ENCODE measurements around the gene ABCF3. TPM values are rescaled to one million over a fixed set of nuclear protein-coding genes. Genes with fewer than 3 reads are reported as not detected.
"Not testable (repeated sequence)": the region's sequence is repeated elsewhere in the genome, so short reads cannot be mapped to it uniquely, and the experiment has no call there.

Gene ABCF3
- total and polyA plus RNA-seq, 2 donors, result 25.0 to 60.6 TPM

- not testable (repeated sequence) for H3K9me3 ChIP-seq (ENCODE audit: control insufficient read depth in 2 of 2, insufficient read depth in 1 of 2, low read length in 1 of 2); DNase-seq (ENCODE audit: low read depth in 6 of 9, low spot score in 9 of 9); H3K4me3 ChIP-seq (ENCODE audit: low read length in 2 of 2); H3K27ac ChIP-seq (ENCODE audit: low read depth in 1 of 2, low read length in 1 of 2); H3K27me3 ChIP-seq (ENCODE audit: control insufficient read depth in 2 of 2, insufficient read depth in 1 of 2, low read length in 1 of 2); H3K4me1 ChIP-seq (ENCODE audit: control insufficient read depth in 2 of 2, insufficient read depth in 2 of 2, low read length in 2 of 2)
- H3K36me3 ChIP-seq (ENCODE audit: control insufficient read depth in 2 of 2, insufficient read depth in 2 of 2, low read length in 1 of 2), result peaks cover 15 to 33% of the 10 kb centered on the region in 2 donors
- 89% methylated on average over 8 of the region's 8 CpGs for WGBS
These were observed 23.4 kb upstream of the ABCF3 start for GRCh38 chr3:184162571-184163070.

DNA sequence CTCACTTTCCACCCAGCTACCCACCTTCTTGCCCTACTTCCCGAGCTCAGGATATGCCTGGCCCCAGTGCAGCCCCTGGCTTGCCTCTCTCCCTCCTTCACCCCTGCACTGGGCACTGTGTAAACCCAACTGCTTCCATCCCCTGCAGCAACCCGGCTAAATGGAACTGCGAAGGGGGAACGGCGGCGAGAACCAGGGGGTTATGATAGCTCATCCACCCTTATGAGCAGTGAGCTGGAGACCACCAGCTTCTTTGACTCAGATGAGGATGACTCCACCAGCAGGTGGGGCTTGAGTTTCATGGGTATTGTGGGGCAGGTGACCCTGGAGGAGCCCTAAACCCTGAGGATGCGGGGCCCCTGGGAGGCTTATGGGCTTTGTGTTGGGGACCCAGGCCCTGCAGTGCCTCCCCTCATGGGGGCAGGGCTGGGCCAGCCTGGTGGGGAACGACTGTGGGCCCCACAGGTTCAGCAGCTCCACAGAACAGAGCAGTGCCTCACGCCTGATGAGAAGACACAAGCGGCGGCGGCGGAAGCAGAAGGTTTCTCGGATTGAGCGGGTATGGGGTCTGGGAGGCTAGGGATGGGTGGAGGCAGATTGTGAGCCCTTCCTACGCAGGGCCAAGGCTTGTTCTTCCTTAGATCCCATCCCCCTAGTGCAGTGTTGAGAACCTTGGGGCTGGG, 21.2 kb upstream of the ABCF3 start:
- 98% methylated on average over 16 of the region's 16 CpGs for whole genome bisulfite sequencing
- H3K4me1 ChIP-seq (ENCODE audit: control insufficient read depth in 2 of 2, insufficient read depth in 2 of 2, low read length in 2 of 2), result no peaks in the 10 kb centered on the region
- no peak overlapping the region for H3K4me3 ChIP-seq (ENCODE audit: low read length in 2 of 2)
- DNase-seq (ENCODE audit: low read depth in 6 of 9, low spot score in 9 of 9), result no peak
- no peak overlapping the region for H3K27ac ChIP-seq (ENCODE audit: low read depth in 1 of 2, low read length in 1 of 2)
- peaks cover 22 to 48% of the 10 kb centered on the region in 2 donors for H3K36me3 ChIP-seq (ENCODE audit: control insufficient read depth in 2 of 2, insufficient read depth in 2 of 2, low read length in 1 of 2)
- no peaks in the 10 kb centered on the region for H3K27me3 ChIP-seq (ENCODE audit: control insufficient read depth in 2 of 2, insufficient read depth in 1 of 2, low read length in 1 of 2)
- H3K9me3 ChIP-seq (ENCODE audit: control insufficient read depth in 2 of 2, insufficient read depth in 1 of 2, low read length in 1 of 2), result no peaks in the 10 kb centered on the region

DNA sequence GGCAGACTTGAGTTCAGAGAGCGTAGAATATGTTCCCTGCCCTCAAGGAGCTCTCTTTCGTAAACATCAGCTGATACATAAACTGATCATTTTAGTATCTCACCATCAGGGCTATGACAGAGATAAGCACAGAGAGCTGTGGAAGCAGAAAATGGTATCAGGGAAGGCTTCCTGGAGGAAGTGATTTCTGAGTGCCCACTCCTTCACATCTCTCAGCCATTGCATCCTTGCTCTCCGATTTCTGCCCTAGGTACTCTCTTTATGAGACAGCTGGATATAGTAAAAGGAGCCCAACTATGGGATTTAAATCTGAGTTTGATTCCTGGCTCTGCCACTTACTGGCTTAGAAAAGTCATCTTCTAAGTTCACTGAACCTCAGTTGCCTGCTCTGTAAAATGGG, 20.5 kb upstream of the ABCF3 start:
- no peak for DNase-seq (ENCODE audit: low read depth in 6 of 9, low spot score in 9 of 9)
- no peak overlapping the region for H3K4me3 ChIP-seq (ENCODE audit: low read length in 2 of 2)
- no peaks in the 10 kb centered on the region for H3K27me3 ChIP-seq (ENCODE audit: control insufficient read depth in 2 of 2, insufficient read depth in 1 of 2, low read length in 1 of 2)
- no peak overlapping the region for H3K27ac ChIP-seq (ENCODE audit: low read depth in 1 of 2, low read length in 1 of 2)
- no peaks in the 10 kb centered on the region for H3K9me3 ChIP-seq (ENCODE audit: control insufficient read depth in 2 of 2, insufficient read depth in 1 of 2, low read length in 1 of 2)
- H3K4me1 ChIP-seq (ENCODE audit: control insufficient read depth in 2 of 2, insufficient read depth in 2 of 2, low read length in 2 of 2), result no peaks in the 10 kb centered on the region
- peaks cover 22 to 56% of the 10 kb centered on the region in 2 donors for H3K36me3 ChIP-seq (ENCODE audit: control insufficient read depth in 2 of 2, insufficient read depth in 2 of 2, low read length in 1 of 2)
- 97% methylated on average over 3 of the region's 3 CpGs for WGBS

DNA sequence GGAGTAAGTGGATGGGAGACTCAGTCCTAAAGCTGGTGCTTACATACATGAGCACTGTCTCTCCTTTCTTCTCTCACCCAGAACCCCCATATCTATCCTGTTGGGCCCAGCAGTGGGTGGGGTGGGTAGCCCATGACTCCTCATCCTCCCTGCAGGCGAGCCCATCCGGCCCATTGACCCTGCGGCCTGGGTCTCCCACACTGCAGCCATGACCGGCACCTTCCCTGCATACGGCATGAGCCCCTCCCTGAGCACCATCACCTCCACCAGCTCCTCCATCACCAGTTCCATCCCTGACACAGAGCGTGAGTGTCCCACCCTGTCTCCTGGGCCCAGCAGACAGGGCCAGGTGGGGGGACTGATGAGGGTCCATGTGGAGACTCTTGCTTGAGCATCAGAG, 19.3 kb upstream of the ABCF3 start:
- Histone ChIP-seq H3K9me3 (ENCODE audit: control insufficient read depth in 2 of 2, insufficient read depth in 1 of 2, low read length in 1 of 2) (no peaks in the 10 kb centered on the region), H3K27ac (ENCODE audit: low read depth in 1 of 2, low read length in 1 of 2) (no peak overlapping the region), H3K4me1 (ENCODE audit: control insufficient read depth in 2 of 2, insufficient read depth in 2 of 2, low read length in 2 of 2) (no peaks in the 10 kb centered on the region), H3K36me3 (ENCODE audit: control insufficient read depth in 2 of 2, insufficient read depth in 2 of 2, low read length in 1 of 2) (peaks cover 22 to 67% of the 10 kb centered on the region in 2 donors), H3K27me3 (ENCODE audit: control insufficient read depth in 2 of 2, insufficient read depth in 1 of 2, low read length in 1 of 2) (no peaks in the 10 kb centered on the region), H3K4me3 (ENCODE audit: low read length in 2 of 2) (no peak overlapping the region)
- WGBS, result over 99% methylated on average over 6 of the region's 6 CpGs
- DNase-seq (ENCODE audit: low read depth in 6 of 9, low spot score in 9 of 9), result no peak

- DNase-seq (ENCODE audit: low read depth in 6 of 9, low spot score in 9 of 9), result no peak
- no peaks in the 10 kb centered on the region for H3K9me3 ChIP-seq (ENCODE audit: control insufficient read depth in 2 of 2, insufficient read depth in 1 of 2, low read length in 1 of 2)
- H3K27ac ChIP-seq (ENCODE audit: low read depth in 1 of 2, low read length in 1 of 2), result no peak overlapping the region
- no peak overlapping the region for H3K4me3 ChIP-seq (ENCODE audit: low read length in 2 of 2)
- H3K36me3 ChIP-seq (ENCODE audit: control insufficient read depth in 2 of 2, insufficient read depth in 2 of 2, low read length in 1 of 2), result peaks cover 25 to 71% of the 10 kb centered on the region in 2 donors
- no peaks in the 10 kb centered on the region for H3K4me1 ChIP-seq (ENCODE audit: control insufficient read depth in 2 of 2, insufficient read depth in 2 of 2, low read length in 2 of 2)
- 97% methylated on average over 8 of the region's 8 CpGs for WGBS
- no peaks in the 10 kb centered on the region for H3K27me3 ChIP-seq (ENCODE audit: control insufficient read depth in 2 of 2, insufficient read depth in 1 of 2, low read length in 1 of 2)
These were observed 18.2 kb upstream of the ABCF3 start for GRCh38 chr3:184167786-184168185.

GRCh38 chr3:184168363-184169120, 17.5 kb upstream of the ABCF3 start:
- WGBS, result 95% methylated on average over 9 of the region's 9 CpGs
- Histone ChIP-seq H3K4me3 (ENCODE audit: low read length in 2 of 2) (no peak overlapping the region), H3K27ac (ENCODE audit: low read depth in 1 of 2, low read length in 1 of 2) (no peak overlapping the region)

GRCh38 chr3:184169896-184170875, 15.8 kb upstream of the ABCF3 start:
- WGBS, result 97% methylated on average over 66 of the region's 66 CpGs
- Histone ChIP-seq H3K36me3 (ENCODE audit: control insufficient read depth in 2 of 2, insufficient read depth in 2 of 2, low read length in 1 of 2) (peaks cover 24 to 56% of the 10 kb centered on the region in 2 donors), H3K27ac (ENCODE audit: low read depth in 1 of 2, low read length in 1 of 2) (no peak overlapping the region), H3K27me3 (ENCODE audit: control insufficient read depth in 2 of 2, insufficient read depth in 1 of 2, low read length in 1 of 2) (no peaks in the 10 kb centered on the region), H3K4me3 (ENCODE audit: low read length in 2 of 2) (no peak overlapping the region), H3K4me1 (ENCODE audit: control insufficient read depth in 2 of 2, insufficient read depth in 2 of 2, low read length in 2 of 2) (peaks cover 2 to 5% of the 10 kb centered on the region in 2 donors), H3K9me3 (ENCODE audit: control insufficient read depth in 2 of 2, insufficient read depth in 1 of 2, low read length in 1 of 2) (no peaks in the 10 kb centered on the region)
- no peak for DNase-seq (ENCODE audit: low read depth in 6 of 9, low spot score in 9 of 9)

More at GRCh38 chr3:184168363-184169120, 17.5 kb upstream of the ABCF3 start:
- Histone ChIP-seq H3K4me1 (ENCODE audit: control insufficient read depth in 2 of 2, insufficient read depth in 2 of 2, low read length in 2 of 2) (no peaks in the 10 kb centered on the region), H3K36me3 (ENCODE audit: control insufficient read depth in 2 of 2, insufficient read depth in 2 of 2, low read length in 1 of 2) (peaks cover 25 to 69% of the 10 kb centered on the region in 2 donors), H3K27me3 (ENCODE audit: control insufficient read depth in 2 of 2, insufficient read depth in 1 of 2, low read length in 1 of 2) (no peaks in the 10 kb centered on the region), H3K9me3 (ENCODE audit: control insufficient read depth in 2 of 2, insufficient read depth in 1 of 2, low read length in 1 of 2) (no peaks in the 10 kb centered on the region)
- DNase-seq (ENCODE audit: low read depth in 6 of 9, low spot score in 9 of 9), result no peak

GRCh38 chr3:184171562-184171961, 14.4 kb upstream of the ABCF3 start:
- Histone ChIP-seq H3K9me3 (ENCODE audit: control insufficient read depth in 2 of 2, insufficient read depth in 1 of 2, low read length in 1 of 2) (no peaks in the 10 kb centered on the region), H3K27me3 (ENCODE audit: control insufficient read depth in 2 of 2, insufficient read depth in 1 of 2, low read length in 1 of 2) (no peaks in the 10 kb centered on the region), H3K4me1 (ENCODE audit: control insufficient read depth in 2 of 2, insufficient read depth in 2 of 2, low read length in 2 of 2) (peaks cover 13 to 19% of the 10 kb centered on the region in 2 donors), H3K4me3 (ENCODE audit: low read length in 2 of 2) (no peak overlapping the region), H3K36me3 (ENCODE audit: control insufficient read depth in 2 of 2, insufficient read depth in 2 of 2, low read length in 1 of 2) (peaks cover 15 to 43% of the 10 kb centered on the region in 2 donors), H3K27ac (ENCODE audit: low read depth in 1 of 2, low read length in 1 of 2) (no peak overlapping the region)
- DNase-seq (ENCODE audit: low read depth in 6 of 9, low spot score in 9 of 9), result no peak
- WGBS, result 96% methylated on average over 9 of the region's 9 CpGs

Data from thymus (tissue), 11 donors.